ENCODE data around the gene SSBP3. TPM values are rescaled to one million over a fixed set of nuclear protein-coding genes. Genes with fewer than 3 reads are reported as not detected.

The SSBP3 gene
- total and polyA plus RNA-seq, 9 of the 15 experiments (the other 6 are each of a cell fraction or from before 2014, with no cell fraction given), result 8.7 to 108 (median 33.8) TPM

DNA sequence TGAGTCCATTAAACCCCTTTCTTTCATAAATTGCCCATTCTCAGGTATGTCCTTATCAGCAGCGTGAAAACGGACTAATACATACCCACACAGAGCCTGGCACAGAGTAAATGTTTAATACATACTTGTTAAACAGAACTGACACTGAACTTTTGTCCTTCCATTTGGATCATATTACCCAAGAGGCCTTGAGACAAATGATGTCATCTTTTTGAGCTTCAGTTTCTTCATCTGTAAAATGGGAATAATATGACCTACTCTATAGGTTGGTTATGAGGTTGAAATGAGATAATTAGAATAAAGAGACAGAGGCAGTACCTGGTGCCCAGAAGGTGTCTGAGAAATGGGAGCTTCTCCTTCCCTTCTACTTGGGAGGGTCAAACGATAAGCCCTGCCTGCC lies 220.1 kb downstream of the SSBP3 start (continued):
- TF ChIP-seq, protein P1, sequence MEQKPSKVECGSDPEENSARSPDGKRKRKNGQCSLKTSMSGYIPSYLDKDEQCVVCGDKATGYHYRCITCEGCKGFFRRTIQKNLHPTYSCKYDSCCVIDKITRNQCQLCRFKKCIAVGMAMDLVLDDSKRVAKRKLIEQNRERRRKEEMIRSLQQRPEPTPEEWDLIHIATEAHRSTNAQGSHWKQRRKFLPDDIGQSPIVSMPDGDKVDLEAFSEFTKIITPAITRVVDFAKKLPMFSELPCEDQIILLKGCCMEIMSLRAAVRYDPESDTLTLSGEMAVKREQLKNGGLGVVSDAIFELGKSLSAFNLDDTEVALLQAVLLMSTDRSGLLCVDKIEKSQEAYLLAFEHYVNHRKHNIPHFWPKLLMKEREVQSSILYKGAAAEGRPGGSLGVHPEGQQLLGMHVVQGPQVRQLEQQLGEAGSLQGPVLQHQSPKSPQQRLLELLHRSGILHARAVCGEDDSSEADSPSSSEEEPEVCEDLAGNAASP (IDR thresholded peaks at IDR 0.05), result no peak
- TF ChIP-seq, protein P2, sequence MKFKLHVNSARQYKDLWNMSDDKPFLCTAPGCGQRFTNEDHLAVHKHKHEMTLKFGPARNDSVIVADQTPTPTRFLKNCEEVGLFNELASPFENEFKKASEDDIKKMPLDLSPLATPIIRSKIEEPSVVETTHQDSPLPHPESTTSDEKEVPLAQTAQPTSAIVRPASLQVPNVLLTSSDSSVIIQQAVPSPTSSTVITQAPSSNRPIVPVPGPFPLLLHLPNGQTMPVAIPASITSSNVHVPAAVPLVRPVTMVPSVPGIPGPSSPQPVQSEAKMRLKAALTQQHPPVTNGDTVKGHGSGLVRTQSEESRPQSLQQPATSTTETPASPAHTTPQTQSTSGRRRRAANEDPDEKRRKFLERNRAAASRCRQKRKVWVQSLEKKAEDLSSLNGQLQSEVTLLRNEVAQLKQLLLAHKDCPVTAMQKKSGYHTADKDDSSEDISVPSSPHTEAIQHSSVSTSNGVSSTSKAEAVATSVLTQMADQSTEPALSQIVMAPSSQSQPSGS (CRISPR knock-in tag; IDR thresholded peaks at IDR 0.05), result 0 out of 2 replicates have a peak, but pooled peaks have one; percentile 32
- TF ChIP-seq ADNP (tag; IDR thresholded peaks at IDR 0.05) (peak; percentile 57; the same call in 1 of the 2 replicates), ZNF583 (CRISPR knock-in tag; IDR thresholded peaks at IDR 0.05) (no peak), FOS (IDR thresholded peaks at IDR 0.05; ENCODE audit: extremely low read depth, insufficient read length) (no peak), BCOR (IDR thresholded peaks at IDR 0.05) (peak; percentile 68), ZNF445 (CRISPR knock-in tag; IDR thresholded peaks at IDR 0.05; ENCODE audit: low read depth) (no peak), KLF16 (IDR thresholded peaks at IDR 0.05) (no peak), ATF1 (CRISPR knock-in tag; IDR thresholded peaks at IDR 0.05) (no peak), ATF1 (tag; IDR thresholded peaks at IDR 0.05) (no peak)
